Fibroblast of peridontal ligament (primary cell): ENCODE results near the gene ZNF593.
A peak's percentile ranks its signal among the peaks of the same experiment; 100 is the strongest.

Source experiments
- DNase-seq: peaks from one replicate; pipeline ENCODE4 v3.0.0-alpha.2; 2010; ENCODE audit errors: extremely low read depth

The ZNF593 gene

DNA sequence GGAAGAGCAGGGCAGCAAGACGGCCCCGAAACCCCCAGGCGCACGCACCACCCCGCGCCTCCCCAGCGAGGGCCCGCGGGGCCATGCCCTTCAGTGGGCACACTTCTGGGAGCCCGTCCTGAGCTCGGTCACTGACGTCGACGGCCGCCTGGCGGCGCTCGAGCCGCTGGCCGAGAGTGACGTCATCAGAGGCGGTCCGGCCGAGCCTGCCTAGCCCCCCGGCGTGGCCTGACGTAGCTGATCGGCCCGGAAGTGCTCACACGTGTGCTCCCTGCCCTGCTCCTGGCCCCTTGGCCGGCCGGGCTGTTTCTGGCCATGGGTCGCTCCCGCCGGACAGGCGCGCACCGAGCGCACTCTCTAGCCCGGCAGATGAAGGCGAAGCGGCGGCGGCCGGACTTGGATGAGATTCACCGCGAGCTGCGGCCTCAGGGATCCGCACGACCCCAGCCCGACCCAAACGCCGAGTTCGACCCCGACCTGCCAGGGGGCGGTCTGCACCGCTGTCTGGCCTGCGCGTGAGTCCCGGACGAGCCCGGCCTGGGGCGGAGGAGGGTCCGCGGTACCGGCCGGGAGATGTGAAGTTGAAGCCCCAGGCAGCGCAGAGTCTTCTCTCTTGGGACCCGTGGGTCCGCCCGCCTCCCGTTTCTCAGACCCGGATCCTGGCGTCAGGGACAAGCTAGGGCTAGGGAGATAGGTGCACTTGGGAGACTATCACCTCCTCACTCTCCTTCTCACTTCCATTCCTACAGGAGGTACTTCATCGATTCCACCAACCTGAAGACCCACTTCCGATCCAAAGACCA is at the start of gene ZNF593:
TSS of gene ZNF593 (plus strand) at position 240 of the 803 bp plus-strand sequence. CDS start at position 316, 76 bp downstream.
- DNase-seq = peak; percentile 85

DNA sequence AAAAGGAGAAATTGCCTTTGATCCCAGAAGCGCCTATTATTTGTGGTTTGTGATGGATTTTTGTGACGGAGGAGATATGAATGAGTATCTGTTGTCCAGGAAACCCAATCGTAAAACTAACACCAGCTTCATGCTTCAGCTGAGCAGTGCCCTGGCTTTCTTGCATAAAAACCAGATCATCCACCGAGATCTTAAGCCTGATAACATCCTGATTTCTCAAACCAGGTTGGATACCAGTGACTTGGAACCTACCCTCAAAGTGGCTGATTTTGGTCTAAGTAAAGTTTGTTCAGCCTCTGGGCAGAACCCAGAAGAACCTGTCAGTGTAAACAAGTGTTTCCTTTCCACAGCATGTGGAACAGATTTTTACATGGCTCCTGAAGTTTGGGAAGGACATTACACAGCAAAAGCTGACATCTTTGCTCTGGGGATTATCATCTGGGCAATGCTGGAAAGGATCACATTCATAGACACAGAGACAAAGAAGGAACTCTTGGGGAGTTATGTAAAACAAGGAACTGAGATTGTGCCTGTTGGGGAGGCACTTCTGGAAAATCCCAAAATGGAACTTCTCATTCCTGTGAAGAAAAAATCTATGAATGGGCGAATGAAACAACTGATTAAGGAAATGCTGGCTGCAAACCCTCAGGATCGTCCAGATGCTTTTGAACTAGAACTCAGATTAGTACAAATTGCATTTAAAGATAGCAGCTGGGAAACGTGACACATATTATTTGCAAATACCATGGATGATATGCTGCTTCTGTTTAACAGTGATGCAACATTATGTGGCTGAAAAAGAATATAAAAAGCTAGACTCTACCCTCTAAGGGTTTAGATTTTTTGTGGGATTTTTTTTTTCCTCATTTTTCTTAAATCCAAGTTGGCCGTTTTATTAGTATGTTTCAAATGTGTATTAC is 47.6 kb upstream of the ZNF593 start:
- DNase-seq = no peak

DNA sequence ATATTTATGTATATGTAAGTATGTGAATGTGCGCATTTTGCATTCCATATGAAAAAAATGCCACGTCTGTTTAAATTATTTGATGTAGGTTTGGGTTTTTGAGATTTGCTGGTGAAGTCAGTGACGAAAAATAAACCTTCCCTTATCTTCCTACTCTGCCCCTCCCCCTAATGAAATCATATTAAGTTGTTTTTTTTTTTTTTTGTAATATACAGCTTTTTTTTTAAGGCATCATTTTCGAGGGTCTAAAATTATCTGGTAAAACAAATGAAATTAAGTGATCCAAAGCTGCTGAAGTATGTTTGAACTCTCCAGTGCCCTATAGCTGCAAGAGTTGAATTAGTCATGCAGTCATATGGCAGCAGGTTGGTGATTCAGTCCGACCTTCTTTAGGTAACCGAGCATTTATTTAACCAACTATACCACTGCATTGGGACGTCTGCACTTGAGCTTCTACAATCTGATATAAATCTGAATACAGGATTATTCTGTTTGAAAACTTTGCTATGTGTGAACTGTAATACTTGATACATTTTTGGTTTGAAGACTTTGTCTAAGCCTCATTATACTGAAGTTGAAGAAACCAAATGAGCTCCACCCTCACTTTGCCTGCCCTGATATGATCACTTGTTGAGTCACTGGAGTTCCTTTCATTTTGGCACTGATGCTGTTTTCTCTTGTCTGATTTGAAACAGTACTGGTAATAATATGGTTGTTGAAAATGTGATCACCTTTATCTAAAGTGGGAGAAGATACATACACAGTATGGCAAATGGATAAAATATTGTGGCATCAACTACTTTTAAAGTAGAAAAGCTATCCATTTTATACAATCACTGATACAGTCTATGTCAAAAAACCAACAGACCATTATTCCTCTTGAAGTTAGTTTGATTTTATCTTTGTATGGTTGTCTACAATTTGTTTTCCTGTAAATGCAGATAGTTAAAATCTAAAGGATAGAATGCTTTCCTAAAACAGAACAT is 46.4 kb upstream of the ZNF593 start:
- peak; percentile 61 for DNase-seq

DNA sequence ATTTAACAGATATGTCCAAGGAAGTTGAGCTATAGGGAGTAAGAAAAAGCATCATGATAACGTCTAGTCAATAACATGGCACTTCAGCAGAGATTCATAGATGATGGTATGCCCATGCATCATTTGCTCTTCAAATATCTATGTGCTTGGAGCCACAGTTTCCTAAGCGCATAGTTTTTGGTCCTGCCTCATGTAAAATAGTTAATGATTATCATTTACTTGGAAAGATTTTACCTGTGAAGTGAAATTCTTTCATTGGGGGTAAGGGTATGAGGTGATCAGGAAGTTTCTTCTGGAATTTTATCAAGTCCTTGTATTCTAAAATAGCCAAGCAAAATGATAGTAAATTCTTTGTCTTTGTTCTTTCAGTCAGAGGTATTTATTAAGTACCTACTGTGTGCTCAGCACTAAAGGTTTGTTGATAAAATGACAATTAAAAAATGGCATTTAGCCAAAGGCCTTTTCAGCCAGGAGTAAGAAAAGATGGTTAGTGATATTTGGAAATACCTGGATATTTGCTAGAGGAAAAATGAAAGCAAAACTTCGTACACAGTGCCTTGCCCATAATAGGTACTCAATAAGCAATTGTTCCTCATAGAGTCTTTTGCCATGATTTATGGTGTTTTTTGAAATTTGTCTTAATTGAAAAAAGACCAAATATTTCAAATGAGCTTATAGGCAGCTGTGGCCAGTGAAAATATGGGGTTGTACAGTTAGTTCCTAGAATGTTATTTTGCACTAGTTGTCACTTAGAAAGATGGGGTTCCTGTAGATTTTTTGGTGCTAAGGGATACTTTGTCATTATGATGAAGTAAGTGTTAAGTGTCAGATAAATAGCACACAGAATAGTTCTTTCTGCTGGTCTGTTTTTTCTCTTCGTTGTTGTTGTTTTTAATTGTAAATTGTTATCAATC is 45.0 kb upstream of the ZNF593 start:
- no peak for DNase-seq

DNA sequence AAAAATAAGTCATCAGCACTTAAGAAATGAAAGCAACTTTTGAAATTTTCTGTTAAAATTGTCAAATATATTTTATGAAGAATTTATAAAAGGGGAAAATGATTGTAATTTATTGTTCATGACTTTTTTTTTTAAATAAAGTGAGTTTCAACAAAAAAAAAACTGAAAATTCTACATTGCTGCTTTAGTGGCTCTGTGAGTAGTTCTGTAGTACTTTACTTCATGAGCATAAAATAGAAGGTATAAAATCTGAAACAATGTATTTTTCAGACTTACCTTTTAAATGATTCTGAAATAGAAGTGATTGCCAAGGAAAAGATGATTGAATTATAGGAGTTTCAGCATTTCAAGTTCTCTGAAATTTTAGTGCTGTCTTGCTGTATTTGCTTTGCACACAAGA is 44.3 kb upstream of the ZNF593 start:
- DNase-seq = no peak

DNA sequence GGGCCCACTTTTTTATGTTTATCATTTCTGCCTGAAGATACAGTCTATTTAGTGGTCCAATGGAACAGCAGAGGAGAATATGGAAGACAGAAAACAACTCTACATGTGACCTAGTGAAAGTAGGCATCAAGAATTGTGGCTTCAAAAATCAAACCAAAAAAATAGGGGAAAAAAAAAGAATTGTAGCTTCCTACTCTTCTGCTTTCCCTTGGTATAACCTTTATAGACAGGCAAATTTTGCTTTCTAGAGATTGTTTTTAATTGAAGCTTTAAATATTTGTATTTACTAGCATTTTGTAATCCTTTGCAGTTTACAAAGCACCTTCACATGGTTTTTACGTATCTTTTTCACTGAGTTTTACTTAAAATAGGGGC is 43.8 kb upstream of the ZNF593 start:
- no peak for DNase-seq

DNA sequence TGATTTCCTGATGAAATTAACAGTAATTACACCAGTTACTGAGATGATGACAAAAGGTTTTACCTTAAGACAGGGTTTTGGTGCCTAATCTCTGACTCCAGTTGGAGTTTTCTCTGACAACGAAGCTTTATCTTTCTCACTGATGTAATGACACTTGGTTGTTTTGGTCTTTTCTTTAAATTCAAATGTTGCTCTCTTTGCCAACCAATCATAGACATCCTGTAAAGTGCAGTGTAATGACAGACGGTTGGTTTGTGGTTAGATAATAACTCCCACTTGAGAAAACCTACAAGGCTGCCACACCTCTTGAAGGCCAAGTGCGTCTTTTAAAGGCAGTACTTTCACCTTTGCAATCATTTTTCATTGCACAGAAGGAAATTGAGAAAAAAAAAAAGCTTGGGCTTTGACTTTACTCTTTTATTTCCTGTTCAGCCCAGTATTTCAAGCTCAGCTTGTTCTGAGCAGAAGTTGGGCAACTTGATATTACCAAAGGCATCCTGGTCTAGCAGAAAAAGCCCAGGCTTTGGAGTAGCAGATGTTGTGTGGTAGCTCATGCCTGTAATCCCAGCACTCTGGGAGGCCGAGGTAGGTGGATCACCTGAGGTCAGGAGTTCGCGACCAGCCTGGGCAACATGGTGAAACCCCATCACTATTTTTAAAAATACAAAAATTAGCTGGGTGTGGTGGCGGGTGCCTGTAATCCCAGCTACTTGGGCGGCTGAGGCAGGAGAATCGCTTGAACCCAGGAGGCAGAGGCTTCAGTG is 43.2 kb upstream of the ZNF593 start:
- peak; percentile 47 for DNase-seq

DNA sequence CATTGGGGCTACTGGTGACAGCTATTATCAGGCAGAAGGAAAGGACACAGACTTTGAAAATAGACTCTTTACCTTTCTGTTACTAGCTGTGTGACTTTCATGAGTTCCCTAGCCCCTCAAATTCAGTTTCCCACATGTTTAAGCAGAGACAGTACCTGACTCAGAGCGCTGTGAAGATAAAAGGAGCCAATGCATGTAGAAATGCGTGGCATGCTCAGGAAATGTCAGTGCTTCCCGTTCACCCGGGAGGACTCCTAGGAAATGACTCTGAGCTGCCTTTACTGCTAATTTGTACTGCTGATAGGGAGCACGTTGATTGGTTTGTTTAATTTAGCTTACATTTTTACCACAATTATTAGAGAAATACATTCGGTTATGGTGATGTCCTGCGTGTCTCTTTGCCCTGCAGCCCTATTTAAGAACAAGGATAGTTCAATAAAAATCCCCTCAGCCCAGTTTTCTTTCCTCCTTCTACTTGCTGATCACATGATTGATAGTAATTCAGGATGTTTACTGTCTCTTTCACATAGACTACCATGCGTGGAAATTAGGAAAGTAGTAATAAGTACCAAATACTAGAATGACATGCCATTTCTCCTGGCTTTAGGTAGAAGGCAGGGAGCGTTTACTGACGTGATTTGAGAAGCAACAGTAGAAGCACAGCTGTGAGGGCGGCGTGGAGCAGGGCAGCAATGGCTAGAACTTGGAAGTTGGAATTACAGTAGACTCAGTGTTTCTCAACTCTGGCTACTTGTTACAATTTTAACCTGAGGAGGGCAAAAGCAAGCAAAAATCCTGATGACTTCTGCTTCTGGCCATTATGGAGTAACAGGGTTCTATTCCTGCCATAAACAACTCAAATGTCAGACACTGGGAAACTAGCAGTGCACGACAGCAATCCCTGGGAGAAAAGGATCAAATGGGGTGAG is 42.2 kb upstream of the ZNF593 start:
- no peak for DNase-seq

DNA sequence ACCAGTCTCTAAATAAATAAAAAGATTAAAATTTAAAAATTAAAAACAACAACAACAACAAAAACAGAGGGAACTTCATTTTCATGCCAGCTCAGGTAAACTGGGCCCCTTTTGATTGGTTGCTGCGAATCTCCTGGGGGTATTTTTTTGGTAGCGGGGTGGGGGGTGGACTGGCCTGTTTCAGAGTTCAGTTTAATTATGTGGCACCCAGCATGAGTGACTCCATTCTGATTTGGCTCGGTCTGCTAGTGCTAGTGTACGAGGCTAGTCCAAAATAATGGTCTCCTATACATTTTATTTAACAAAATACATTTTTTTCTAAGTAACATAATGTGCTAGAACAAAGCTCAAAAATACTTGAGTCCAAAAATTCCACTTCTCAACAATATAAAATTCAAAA is 39.9 kb upstream of the ZNF593 start:
- no peak for DNase-seq

DNA sequence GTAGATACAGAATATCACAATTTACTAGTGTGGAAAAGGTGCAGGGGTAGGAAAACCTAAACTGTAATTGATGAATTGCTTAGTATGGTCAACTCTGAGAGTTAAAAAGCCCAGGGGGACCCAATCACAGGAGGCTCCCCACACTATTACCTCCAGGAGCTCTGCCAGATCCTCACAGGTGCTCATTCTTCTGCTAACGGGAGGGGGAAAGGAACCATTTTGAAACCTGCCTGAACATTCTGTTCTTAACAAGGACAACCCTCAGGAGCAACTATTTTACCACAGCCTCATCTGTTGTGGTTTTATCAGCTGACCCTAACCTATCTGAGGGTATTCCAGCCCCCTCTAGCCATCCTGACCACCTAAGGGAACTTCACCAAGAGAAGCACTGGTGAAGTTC is 39.0 kb upstream of the ZNF593 start:
- DNase-seq = no peak

DNA sequence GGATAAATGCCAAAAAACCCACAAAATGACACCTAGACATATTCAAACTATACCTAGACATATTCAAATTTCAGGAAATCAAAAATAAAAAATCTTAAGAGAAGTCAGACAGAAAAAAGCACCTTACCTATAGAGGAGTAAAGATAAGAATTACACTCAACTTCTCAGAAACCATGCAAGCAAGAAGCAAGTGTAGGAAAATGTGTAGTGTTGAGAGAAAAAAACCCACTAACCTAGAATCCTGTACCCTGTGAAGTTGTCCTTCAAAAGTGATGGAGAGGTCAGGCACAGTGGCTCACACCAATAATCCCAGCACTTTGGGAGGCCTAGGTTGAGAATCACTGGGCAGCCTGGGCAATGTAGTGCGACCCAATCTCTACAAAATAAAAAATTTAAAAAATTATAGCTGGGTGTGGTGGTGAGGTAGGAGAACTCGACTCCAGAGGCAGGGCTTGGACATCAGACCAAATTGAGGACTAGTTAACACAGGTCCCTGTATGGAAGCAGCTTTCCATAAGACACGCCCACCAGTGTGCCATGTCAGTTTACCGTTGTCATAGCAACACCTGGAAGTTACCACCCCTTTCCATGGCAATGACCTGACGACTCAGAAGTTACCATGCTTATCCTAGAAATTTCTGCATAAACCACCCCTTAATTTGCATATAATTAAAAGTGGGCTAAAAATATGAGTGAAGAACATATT is 37.4 kb upstream of the ZNF593 start:
- no peak for DNase-seq

DNA sequence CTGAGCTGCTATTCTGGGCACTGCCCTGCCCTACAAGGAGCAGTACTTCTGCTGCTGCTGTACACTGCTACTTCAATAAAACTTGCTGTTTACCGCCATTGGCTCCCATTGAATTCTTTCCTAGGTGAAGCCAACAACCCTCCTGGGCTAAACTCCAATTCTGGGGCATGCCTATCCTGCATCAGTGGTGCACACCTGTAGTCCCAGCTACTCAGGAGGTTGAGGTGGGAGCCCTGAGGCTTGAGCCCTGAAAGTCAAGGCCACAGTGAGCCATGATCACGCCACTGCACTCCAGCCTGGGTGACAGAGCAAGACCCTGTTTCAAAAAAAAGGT is 36.9 kb upstream of the ZNF593 start:
- DNase-seq = no peak

DNA sequence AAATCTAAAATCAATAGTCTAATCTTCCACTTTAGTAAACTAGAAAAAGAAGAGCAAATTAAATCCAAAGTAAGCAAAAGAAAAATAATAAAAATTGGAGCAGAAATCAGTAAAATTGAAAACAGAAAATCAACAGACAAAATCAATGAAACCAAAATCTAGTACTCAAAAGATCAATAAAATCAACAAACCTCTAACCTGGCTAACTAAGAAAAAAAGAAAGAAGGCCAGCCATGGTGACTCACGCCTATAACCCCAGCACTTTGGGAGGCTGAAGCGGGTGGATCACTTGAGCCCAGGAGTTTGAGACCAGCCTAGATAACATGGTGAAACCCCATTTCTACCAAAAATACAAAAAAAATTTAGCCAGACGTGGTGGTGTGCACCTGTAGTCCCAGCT is 35.2 kb upstream of the ZNF593 start:
- DNase-seq = no peak

DNA sequence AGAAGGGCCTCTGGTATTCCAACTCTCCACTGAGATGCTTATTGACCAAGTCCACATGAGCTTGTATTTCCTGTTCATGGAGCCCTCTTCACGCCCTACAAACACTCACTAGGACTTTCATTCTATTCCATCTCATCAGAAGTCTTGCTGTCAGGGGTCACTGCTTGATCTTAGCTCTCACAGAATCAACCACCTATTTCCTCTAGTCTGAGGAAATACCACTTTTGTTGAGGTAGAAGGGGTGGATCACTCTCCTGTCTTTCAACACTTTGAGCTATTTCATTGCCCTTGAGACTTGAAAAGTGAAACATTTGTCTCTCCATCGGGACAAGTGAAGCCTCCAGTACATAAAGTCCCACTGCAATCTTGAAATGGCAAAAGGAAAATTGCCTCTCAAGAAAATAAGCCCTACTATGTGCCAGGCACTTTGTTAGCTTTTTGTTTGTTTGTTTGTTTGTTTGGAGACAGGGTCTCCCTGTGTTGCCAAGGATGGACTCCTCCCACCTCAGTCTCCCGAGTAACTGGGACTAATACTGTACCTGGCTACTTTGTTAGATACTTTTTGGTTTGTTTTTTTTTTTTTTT is 30.6 kb upstream of the ZNF593 start:
- DNase-seq = no peak

DNA sequence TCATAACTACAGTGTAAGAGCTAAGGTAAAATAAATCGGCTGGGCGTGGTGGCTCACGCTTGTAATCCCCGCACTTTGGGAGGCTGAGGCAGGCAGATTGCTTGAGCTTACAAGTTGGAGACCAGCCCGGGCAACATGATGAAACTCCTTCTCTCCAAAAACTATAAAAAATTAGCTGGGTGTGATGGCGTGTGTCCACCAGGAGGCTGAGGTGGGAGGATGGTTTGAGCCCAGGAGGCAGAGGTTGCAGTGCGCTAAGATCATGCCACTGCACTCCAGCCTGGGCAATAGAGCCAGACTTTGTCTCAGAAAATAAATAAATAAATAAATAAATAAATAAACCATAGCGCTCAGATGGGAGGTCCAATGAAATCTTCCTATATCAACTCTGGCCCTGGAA is 27.5 kb upstream of the ZNF593 start:
- no peak for DNase-seq

DNA sequence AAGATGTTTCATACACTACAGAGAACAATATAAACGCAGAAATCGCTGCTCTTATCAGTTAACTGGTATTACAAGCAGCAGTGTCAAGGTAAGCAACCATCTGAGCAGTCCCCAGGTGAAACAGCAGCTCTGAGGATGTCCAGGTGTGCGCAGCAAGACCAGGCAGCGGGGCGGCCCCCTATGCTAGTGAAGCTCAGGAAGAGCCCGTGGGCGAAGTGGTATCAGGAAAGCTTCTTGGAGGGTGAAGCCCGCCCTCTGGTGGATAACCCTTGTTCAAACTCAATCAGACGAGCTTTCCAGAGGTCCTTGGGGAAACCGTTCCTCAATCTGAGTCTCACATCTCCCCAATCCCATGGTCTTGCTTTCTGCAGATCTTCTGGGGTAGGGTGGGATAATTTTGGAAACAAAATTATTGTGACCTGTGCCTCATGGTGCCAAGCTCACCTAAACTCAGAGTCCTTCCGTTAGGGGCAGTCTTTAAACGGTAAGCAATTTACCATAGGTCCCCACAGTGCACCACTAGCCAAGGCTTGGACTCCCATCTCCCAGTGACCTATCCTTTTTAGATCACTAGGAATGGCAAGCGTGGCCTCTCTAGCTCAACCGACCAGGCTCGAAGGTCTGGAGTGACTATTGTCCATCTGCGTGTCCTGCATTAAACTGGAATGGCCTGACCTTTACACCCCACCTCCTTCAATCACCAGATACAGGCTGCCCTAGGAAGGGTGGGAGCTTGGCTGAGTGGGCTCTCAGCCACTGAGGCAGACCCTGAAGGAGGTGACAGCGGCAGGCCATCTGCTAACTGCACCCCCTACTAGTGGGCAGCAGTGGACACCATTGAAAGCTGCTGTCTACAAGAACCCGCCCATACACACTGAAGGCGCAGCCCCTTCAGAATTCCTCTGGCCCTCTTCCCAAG is 24.4 kb upstream of the ZNF593 start:
- peak; percentile 86 for DNase-seq

DNA sequence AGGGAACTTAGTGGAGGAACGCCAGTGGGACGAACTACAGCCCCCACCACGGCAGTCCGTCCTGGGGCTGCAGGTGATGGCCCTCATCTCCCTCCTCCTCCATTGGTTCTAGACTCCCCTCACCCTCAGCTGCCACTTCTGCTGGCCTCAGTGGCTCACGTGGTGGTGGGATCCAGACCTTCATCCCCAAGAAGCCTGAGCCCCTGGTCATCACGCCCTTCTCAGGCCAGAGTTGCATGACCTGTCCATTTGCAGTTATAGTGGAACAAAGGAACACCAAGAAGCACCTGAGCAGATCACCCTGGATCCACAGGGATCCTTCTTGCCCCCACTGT is 23.8 kb upstream of the ZNF593 start:
- DNase-seq = no peak
